GM21723 (cell line): ENCODE measurements around the gene SHB.
A peak's percentile ranks its signal among the peaks of the same experiment; 100 is the strongest.

Source experiments
- ATAC-seq: cut with Tn5 transposase; IDR thresholded peaks from one replicate; pipeline ENCODE4 v1.9.1; 2021; ENCODE audit warnings: mild to moderate bottlenecking, moderate library complexity; ENCODE audit not compliant: unreplicated experiment

The SHB gene

DNA sequence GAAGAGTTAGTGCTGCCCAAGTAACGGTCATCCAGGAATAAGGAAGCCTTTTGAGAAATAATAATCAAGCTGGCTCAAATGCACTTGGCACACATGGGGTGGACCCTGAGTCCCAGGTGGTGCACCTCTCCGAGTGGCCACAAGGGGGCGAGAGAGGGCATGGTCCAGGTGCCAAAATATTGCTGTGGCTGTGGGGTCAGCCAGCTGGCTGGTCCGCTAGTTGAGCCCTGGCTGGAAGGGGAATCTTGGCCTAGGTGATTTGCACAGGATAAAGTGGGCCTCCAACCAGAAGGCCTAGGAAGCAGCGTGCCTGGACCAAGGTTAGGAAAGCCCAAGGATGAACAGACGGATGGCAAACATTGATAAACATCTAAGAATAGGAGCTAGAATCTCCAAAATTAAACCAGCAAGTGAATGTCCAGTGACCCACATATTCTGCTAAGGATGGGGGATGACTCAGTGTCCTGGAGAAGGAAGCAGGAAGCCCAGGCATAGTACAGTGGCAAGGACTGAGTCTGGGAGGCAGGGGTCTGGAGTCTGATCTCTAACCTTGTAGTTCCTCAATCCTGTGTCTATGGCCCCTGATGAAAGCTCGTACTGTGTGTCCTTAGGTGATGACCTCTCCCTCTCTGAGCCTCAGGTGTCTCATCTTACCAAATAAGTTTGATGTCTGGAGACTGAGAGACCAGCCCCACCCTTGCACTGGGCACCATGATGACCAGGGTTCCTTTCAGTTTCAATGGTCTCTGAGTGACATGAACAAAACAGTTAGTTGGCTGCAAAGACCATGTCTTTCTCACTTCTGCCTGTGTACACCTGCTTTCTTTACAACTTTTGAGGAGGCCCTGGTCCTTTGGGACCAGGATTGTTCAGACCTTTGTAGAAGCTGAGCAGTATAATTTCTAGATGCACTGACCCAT lies 19.2 kb upstream of the SHB start:
- peak; percentile 58 for ATAC-seq

DNA sequence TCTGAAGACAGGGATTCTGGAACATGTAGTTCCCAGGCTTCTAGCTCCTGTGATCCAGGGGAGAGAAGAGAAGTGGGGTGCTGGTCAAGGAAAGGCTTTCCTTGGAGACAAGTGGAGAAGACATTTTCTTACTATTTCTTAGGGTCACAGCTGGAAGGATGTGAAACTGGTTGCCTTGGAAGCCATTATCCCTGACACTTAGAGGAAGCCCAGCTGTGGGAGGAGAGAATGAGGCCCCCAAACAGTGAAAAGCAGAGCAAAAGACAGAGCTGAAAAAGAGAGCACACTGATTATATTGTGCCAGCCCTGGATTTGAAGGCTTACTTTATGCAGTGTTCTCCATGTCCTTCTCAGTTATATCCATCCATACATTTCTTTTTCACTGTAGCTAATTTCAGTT lies 17.5 kb upstream of the SHB start:
- ATAC-seq, result no peak

DNA sequence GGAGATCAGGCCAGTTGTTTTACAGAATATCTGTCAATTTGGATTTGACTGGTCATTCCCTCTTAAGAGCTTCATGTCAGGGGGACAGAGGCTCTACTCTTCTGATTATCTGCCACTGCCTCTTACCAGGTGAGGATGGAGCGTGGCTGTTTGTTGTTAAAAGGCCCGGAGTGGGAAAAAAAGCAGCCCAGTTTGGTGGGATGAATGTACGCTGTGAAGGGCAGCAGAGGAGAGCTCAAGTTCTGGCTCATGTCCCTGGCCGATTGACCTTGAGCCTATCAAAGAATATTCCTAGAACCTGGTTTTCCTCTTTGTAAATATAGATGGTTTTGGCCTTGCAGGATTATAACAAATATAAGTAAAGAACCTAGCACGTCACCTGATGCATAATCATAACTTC lies 16.3 kb upstream of the SHB start:
- no peak for ATAC-seq

DNA sequence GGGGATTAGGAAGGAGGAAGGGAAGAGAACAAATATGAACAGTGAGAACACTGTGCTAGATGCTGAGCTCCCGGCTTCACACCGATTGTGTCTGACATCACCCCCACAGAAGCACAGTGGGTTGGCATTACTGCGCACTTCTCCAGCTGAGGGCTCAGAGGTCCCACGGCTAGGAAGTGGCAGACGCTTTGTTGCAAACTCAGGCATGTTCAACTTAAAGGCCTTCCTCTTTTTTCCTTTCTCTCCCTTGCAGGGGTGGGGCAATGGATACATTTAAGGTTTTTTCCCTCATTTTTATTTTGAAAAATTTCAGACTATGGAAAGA lies 15.5 kb upstream of the SHB start:
- ATAC-seq, result no peak

DNA sequence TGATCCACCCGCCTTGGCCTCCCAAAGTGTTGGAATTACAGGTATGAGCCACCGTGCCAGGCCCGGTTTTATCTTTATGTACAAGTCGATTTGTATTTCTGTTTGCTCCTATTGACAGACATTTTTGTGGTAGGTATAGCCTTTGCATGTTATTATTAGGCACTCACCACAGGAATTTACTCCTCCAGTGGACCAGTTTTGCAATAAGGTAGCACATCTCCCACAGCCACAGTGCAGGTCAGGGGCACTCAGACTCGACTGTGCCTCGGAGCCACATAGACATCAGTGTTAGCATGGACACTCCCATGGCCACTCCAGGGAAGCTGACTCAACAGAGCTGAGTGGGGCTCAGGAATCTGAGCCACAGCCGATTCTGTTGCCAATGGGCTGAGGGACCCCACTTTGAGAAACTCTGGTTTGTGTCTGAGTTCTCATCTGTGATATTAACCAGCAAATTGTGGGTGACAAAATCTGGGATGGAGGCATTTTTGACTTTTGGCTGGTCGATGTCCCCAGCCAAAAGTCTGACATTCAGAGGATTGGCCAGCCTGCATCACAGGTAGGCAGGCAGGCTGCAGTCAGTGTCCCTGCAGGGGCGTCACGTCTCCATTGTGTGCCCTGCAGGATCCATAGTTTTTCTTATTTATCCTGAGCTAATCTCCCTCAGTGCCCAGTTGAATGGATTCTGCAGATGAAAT lies 15.0 kb upstream of the SHB start:
- no peak for ATAC-seq

DNA sequence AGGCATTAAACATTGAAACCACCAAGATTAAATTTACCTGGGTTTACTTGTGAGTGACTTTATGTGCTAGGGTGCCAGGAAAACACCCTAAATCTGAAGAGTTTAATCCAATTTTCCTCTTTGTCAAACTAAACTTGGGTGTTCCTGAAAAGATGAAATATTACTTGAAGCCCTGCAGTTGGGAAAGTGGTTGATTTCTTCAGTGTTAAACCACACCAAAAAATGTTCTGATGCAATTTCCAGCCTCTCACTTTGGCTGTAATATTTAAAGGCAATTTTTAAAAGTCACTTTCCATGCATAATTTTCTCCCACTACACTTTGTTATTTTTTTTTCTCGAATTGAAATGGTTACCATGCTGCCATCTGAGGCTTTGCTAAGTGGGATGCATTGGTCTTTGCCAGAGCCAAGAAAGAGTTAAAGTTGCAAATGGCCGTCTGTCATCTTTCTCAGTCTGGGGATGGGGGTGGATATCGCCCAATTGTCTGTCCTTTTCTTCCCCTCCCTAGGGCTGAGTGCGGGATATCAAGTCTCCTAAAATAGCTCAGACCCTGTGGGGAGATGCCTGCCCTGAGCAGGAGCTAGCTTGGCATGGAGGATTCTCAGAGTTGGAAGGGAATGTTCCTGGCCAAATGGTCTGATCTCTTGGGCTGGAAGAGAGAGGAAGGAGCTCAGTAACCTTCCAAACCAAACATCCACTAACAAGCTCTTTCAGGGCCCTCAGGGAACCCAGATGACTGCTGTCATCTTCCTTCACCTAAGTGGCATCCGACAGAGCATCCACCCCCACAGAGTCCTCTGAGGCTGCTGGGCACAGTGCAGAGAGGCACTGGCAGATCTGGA lies 13.6 kb upstream of the SHB start:
- no peak for ATAC-seq

DNA sequence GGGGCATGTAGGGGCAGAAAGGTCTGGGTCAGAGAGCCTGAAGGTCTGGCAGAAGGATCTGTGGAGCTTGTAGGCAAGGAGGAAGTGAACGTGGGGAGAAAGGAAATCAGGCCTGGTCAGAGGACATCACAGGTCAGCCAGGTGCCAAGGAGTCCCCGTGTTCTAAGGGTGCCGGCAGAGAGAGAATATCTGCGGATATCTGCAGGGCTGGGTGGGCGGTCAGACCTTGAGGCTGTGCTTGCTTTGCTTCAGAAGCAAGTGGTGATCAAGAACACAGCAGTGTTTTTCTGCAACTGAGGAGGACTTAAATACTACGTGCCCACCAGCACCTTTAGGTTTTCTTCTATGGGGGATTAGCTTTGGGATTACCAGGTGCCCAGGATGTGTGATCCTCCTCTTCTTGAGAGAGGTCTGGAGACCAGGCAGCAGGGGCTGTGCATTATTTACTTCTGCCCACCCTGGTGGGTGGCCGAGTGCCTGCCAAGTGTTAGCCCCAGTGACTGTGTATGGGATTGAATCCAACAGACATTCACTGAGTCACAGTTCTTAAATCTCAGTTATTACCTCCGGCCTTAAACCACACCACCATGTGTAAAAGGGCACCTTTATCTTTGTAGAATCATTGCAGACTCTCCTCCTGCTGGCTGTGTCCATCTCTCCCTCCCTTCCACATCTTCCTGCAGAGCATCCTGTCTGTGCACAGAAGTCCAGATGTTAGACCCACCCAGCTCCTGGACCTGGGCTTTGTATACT lies 12.5 kb upstream of the SHB start:
- no peak for ATAC-seq

DNA sequence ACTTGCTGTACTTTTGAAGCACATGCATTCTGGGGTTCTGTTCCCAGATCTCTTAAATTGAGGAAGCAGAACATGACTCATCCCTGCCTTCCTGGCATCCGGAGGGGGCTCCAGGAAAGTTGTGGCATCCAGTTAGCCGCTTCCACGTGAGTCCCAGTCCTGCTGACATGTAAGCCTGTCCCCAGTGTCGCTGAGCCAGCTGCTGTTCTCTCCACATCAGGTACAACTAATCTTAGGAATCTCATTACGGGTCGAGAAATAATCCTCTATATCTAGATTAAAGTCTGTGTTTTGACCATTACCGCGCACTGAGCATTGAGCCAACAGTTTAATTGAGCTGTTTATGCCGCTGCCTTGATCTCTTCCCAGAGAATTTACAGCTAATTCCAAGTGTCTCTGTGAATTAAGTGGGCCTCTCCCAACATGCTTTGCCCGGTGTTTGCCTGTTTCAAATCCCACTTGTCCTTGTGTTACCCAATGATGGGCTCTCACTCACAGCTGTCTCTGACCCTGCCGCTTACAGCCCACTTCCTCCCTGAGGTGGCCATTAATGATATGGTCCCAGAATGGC lies 10.5 kb upstream of the SHB start:
- ATAC-seq, result no peak

DNA sequence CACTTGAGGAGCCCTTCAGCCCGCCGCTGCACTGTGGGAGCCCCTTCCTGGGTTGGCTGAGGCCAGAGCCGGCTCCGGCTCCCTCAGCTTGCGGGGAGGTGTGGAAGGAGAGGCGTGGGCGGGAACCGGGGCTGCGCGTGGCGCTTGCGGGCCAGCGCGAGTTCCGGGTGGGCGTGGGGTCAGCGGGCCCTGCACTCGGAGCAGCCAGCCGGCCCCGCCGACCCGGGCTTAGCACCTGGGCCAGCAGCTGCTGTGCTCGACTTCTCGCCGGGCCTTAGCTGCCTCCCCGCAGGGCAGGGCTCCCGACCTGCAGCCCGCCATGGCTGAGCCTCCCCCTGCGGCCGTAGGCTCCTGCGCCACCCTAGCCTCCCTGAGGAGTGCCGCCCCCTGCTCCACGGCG lies 6.2 kb upstream of the SHB start:
- ATAC-seq, result no peak

DNA sequence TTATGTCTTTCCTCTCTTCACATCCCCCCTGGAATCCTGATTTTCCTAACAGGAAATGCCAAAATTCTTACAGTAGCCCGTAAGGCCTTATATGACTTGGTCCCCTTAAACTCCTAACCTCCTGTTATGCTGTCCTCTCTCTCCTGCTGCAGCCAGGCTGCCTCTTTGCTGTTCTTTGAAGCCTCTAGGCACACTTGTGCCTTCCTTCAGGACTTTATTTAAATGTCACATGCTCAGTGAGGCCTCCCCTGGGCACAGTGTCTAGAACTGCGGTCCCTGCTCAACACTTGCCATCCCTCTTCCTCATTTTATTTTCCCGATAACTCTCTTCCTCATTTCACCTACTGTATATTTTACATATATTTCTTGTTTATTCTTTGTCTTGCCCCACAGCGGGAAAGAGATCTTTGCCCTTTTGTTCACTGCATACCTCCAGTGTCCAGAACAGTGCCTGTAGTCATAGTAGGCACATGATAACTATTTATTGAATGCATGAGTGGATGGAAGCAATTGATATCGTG lies 5.5 kb upstream of the SHB start:
- no peak for ATAC-seq

DNA sequence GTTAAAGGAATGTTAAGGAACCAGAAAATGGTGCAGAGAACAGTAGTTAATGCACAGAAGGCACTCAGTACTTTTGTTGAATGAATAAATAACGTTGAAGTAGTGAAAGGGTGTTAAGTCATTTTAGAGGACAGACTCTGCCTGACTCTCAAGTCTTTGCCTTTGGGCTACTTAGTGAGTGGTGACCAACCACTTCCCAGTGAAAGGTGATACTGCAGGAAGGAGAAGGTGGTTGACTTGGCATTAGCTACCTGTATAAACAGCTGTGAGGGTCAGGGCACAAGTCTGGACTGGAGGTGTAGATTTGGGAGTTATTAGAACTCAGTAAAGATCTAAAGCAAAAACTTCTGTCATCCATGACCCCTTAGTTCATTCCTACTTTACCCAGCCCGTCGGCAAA lies 4.9 kb upstream of the SHB start:
- ATAC-seq, result no peak

DNA sequence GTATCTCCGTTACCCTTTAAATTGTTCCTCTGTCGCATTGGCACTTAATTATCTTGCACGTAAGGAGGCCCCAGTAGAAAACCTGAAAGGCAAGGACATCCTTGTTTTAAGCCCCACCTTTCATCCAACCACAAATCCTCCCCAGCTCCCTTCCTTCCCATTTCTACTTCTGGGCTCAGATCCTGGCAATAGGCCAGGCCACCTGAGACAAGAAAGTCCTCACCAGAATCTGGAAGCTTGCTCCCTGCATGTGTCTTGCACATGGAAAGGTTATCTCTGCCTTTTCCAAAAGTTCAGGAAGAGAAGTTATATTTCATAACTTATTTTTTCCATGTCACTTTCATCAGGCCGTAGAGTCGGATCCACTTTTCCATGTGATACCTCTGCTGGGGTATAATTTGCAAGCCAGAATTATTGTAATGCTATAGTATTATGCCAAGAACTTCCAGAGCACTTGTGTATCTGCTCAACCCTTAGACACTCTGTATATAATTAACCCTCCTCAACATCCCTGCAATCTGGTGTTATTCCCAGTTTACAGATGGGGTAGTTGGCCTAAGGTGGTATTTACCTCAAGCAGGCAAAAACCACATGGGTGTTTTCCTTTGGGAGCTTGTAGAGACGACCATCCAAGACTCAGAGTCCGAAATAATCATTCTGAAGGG lies 2.6 kb upstream of the SHB start:
- ATAC-seq, result no peak

DNA sequence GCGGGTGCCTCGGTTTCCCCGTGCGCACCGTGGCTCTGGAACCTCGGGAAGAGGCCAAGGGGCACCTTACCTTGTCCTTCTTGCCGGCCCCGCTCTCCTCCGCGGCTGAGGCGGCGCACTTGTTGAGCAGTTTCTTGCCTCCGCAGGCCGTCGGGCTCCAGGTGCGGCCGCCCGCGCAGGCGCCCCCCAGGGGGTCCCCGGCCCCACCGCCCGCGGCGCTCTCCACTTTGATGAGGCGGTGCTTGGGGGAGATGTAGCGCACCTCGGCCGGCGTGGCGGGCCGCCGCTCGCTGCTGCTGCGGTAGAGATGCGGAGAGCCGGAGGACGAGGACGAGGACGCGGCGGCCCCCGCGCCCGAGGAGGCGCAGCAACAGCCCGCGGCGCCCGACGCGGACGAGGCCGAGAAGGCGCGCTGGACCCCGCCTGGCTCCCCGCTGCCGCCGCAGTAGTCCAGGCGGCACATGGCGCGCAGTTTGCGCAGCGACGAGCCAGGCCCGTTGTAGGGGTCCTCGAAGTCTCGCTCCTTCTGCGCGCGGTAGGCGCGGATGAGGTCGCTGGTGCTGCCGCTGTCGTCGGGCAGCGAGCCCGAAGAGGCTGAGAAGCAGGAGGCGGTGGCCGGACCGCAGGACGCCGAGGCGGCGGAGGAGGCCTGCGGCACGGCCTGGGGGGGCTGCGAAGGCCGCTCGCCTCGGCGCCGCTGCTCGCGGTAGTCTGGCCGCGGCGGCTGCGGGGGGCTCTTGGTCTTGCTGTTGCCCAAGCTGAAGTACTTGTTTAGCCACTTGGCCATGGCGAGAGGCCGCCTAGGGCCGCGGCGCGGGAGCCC lies 957 bp downstream of the SHB start:
- no peak for ATAC-seq

DNA sequence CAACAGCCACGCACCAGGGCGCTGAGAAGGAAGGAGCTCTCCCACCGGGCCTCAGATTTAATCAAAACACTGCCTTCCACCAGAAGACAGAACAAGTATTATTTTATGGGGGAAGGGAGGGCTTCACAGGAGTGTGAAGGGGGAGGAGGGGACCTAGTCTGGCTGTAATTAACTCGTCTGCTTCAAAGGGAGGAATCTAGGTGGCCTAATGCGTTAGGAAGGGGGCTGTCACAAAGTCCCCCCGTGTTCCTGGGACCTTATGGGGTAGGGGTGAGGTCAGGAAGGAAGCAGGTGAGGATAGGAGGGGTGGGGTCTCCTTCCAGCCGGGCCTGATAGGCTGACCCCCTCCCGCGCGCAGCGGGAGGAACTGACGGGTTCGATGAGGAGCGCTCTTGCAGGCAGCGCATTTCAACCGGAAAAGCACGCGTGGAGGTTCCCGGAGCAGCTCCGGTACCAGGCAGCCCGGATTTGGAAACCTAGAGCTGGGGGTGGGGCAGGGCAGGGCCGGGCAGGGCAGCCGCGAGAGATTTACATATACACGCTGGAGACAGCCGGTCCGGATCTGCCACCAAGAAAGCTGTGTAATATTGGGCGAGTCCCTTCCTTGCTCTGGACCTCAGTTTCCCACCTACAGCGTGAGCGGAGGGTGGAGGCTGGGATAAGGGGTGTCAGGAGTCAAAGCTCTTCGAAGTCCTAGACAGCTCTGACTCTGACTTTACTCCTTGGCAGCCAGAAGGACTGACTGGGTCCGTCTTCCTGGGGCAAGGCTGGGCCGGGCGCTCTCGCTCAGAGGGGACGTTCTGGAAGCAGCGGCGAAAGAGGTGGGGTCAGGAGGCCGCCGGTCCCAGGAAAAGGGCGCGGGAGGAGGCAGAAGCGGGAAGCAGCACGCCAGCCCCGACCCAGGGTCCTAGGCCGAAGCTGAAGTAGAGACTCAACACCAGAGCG lies 1.8 kb downstream of the SHB start:
- ATAC-seq, result no peak

DNA sequence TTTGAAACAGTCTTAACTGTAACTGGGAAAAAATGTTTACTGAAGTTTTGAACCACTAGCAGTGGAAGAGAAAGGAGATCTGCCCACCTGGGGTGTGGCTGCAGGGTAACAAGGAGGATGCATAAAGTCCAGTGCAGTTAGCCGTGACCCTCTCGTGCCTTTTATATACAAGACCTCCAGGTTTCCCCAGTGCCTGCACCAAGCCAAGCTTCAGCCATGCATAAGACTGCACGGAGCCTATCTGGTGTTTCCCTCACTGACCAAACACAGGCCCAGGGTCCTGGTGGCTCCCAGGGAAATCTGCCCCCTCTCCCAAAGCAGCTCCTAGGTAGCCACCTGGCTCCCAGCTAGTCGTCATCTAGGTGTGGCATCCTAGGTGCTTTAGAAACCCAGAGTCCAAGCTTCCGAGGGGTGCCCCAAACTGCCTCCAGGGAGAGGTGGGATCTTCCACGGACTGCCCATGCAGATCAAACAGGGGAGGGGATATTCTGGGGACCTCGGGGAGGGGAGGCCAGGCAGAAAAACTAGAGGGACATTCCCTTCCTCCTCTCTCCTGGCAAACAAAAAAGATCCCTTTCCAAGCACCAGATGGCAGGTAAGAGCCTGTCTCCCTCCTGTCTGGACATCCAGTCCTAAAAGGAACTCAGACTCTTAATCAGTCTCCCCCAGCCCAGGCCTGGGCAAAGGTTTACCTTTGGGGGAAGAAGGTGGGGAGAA lies 2.7 kb downstream of the SHB start:
- no peak for ATAC-seq

DNA sequence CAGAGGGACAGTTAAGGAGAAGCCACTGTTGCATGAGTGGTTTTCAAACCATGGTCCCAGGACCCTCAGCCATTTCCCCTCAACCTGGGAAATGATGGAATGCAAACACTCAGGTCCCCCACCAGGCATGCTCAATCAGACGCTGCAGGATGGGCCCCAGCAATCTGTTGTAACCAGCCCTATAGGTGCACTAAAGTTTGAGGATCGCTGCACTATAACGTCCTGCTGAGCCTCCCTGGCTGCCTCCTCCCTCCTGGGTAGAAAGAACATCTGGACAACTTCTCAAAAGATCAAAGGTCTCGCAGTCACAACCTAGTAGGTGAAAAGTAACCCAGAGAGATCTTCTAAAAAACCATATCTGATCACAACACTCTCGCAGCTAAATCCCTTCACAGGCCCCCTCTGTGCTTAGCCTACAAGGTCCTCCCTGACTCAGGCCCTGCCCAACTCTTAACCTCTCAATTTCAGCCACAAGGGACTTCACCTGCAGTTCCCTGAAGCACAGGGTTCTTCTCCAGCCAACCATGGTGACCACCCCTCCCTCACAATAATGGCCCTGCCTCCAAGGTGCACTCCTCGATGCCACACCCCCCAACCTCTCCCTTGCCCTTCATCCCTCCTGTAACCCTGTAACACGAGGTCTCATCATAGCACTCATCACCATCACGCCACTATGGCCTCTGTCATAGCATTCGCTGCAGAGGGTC lies 3.5 kb downstream of the SHB start:
- no peak for ATAC-seq
